HepG2 (cell line): ENCODE measurements around the gene SEPTIN2. TPM values are rescaled to one million over a fixed set of nuclear protein-coding genes. Genes with fewer than 3 reads are reported as not detected.

ENCODE experiments used
- AHR ChIP-seq: IDR thresholded peaks from 2 replicates; pipeline ENCODE4 v1.6.1; 2018; ENCODE audit warnings: missing genetic modification reagents, missing compliant biosample characterization
- ARNT2 ChIP-seq: sonication (generic); formaldehyde crosslinking; IDR thresholded peaks from 2 replicates; pipeline ENCODE4 v1.8.0; 2022; ENCODE audit warnings: mild to moderate bottlenecking, low read depth, missing genetic modification reagents, moderate library complexity
- FOSL1 ChIP-seq: sonication (generic); formaldehyde crosslinking; IDR thresholded peaks from 2 replicates; pipeline ENCODE4 v1.9.0; 2021; ENCODE audit warnings: missing genetic modification reagents, borderline replicate concordance
- HDAC1 ChIP-seq: sonication (generic); formaldehyde crosslinking; IDR thresholded peaks from 2 replicates; pipeline ENCODE4 v1.5.1; 2020; ENCODE audit warnings: mild to moderate bottlenecking, missing genetic modification reagents
- HMG20A ChIP-seq: IDR thresholded peaks from 2 replicates; pipeline ENCODE4 v1.6.1; 2016; ENCODE audit warnings: borderline replicate concordance
- KAT8 ChIP-seq: IDR thresholded peaks from 2 replicates; pipeline ENCODE4 v1.6.1; 2016; ENCODE audit warnings: missing genetic modification reagents, missing compliant biosample characterization
- TAF15 ChIP-seq: fragments of 200-400 bp; formaldehyde crosslinking; IDR thresholded peaks from one replicate; pipeline ENCODE4 v1.6.1; 2018; ENCODE audit warnings: mild to moderate bottlenecking, low read depth, low read length; ENCODE audit not compliant: poor library complexity, severe bottlenecking
- ZNF496 ChIP-seq: sonication (generic); formaldehyde crosslinking; IDR thresholded peaks from 2 replicates; pipeline ENCODE4 v1.8.1; 2023; ENCODE audit warnings: mild to moderate bottlenecking, moderate library complexity, missing genetic modification reagents; ENCODE audit not compliant: insufficient replicate concordance
- ZNF569 ChIP-seq: sonication (generic); formaldehyde crosslinking; IDR thresholded peaks from 2 replicates; pipeline ENCODE4 v1.5.0; 2020; ENCODE audit warnings: mild to moderate bottlenecking, missing genetic modification reagents, moderate library complexity, borderline replicate concordance
- ZNF773 ChIP-seq: sonication (generic); formaldehyde crosslinking; IDR thresholded peaks from 2 replicates; pipeline ENCODE4 v1.4.0; 2020; ENCODE audit warnings: missing genetic modification reagents, borderline replicate concordance
- polyA plus RNA-seq, 8 experiments: library from polyadenylated mRNA; depleted of rRNA in 3 of 8; stranded (reverse) in 7 of 8; unstranded in 1 of 8; fragments of >200 nt; fragmentation: Illumina TruSeq in 4 of 8; extraction: Trizol in 4 of 8; gene quantifications; 2 replicates each; pipeline versions ENCODE4 v1.2.1 to v1.2.3, GENCODE V29; 2011 to 2016; ENCODE audit warnings: low read depth in 4 of 8, missing spikeins in 1 of 8, mixed read lengths in 1 of 8; ENCODE audit not compliant: insufficient read depth in 1 of 8
- total RNA-seq, 5 experiments: library from RNA; depleted of rRNA; stranded (reverse); fragments of >200 nt; fragmentation: Illumina TruSeq; extraction: Trizol; gene quantifications; 2 replicates each; pipeline ENCODE4 v1.2.3, GENCODE V29; 2016; ENCODE audit warnings: low read depth in 1 of 5
- TF ChIP-seq, protein P1 (sequence below): sonication (generic); formaldehyde crosslinking; IDR thresholded peaks from 2 replicates; pipeline ENCODE4 v1.8.1; 2022; ENCODE audit warnings: low read depth, mild to moderate bottlenecking, missing genetic modification reagents
- TF ChIP-seq, protein P2 (sequence below): sonication (generic); formaldehyde crosslinking; IDR thresholded peaks from 2 replicates; pipeline ENCODE4 v1.8.1; 2023; ENCODE audit warnings: missing genetic modification reagents, inconsistent platforms, borderline replicate concordance
- TF ChIP-seq, protein P3 (sequence below): sonication (generic); formaldehyde crosslinking; IDR thresholded peaks from 2 replicates; pipeline ENCODE4 v1.5.0; 2020; ENCODE audit warnings: mild to moderate bottlenecking, missing genetic modification reagents, borderline replicate concordance
- TF ChIP-seq, protein P4 (sequence below): sonication (generic); formaldehyde crosslinking; IDR thresholded peaks from 2 replicates; pipeline ENCODE4 v1.5.1; 2020; ENCODE audit warnings: missing genetic modification reagents, mild to moderate bottlenecking, borderline replicate concordance

The SEPTIN2 gene
- total and polyA plus RNA-seq, 2 of the 13 experiments (the other 11 are each of a cell fraction or from before 2014, with no cell fraction given), result 493 to 733 TPM

DNA sequence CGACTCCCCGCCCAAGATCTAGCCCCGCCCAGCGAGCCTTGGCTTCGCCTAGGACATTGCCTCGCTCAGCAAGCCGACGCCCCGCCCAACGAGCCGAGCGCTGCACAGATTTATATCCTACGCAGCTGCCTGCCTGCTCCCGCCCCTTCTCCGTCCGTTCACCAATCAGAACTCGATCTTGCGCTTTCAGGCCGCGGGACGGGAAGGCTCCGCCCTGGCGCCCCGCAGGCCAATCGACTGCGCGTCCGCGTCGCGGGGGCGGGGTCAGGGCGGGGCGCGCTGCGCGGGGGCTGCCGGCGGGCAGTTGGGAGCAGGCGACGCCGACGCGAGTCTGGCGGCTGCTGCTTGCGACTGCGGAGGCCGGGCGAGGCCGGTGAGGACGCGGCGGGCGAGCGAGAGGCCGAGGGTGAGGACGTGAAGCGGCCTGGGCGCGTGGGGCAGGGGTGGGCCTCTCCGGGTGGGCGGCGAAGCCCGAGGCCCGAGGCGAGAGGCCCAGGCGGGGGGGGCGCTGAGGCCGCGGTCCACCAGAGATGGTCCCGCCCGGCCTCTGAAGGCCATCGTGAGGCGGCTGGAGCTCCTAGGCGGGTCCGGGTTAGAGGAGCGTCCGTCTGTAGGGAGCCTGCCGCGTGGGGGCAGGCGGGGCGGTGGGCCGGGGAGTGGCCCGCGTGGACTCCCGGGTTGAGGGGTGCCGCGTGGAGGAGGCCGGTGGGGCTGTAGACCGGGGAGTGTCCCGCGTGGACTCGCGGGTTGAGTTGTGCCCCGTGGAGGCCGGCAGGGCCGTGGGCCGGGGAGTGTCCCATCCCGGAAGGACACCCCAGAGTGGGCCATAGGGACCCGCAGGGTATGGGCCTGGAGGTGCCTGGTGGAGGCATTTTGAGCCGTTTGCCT lies 40.5 kb downstream of the SEPTIN2 start, which contains the start of gene FARP2 (continued):
- TF ChIP-seq, protein P1, sequence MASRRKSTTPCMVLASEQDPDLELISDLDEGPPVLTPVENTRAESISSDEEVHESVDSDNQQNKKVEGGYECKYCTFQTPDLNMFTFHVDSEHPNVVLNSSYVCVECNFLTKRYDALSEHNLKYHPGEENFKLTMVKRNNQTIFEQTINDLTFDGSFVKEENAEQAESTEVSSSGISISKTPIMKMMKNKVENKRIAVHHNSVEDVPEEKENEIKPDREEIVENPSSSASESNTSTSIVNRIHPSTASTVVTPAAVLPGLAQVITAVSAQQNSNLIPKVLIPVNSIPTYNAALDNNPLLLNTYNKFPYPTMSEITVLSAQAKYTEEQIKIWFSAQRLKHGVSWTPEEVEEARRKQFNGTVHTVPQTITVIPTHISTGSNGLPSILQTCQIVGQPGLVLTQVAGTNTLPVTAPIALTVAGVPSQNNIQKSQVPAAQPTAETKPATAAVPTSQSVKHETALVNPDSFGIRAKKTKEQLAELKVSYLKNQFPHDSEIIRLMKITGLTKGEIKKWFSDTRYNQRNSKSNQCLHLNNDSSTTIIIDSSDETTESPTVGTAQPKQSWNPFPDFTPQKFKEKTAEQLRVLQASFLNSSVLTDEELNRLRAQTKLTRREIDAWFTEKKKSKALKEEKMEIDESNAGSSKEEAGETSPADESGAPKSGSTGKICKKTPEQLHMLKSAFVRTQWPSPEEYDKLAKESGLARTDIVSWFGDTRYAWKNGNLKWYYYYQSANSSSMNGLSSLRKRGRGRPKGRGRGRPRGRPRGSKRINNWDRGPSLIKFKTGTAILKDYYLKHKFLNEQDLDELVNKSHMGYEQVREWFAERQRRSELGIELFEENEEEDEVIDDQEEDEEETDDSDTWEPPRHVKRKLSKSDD, result peak; percentile 41; the same call in 1 of the 2 replicates
- TF ChIP-seq, protein P2, sequence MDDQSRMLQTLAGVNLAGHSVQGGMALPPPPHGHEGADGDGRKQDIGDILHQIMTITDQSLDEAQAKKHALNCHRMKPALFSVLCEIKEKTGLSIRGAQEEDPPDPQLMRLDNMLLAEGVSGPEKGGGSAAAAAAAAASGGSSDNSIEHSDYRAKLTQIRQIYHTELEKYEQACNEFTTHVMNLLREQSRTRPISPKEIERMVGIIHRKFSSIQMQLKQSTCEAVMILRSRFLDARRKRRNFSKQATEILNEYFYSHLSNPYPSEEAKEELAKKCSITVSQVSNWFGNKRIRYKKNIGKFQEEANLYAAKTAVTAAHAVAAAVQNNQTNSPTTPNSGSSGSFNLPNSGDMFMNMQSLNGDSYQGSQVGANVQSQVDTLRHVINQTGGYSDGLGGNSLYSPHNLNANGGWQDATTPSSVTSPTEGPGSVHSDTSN, result 0 out of 2 replicates have a peak, but pooled peaks have one; percentile 46
- TF ChIP-seq TAF15 (peak; percentile 3), ARNT2 (peak; percentile 91), ZNF496 (no peak), ZNF773 (CRISPR knock-in tag) (peak; percentile 56; the same call in 1 of the 2 replicates), KAT8 (CRISPR knock-in tag) (peak; percentile 18; the same call in 1 of the 2 replicates), HDAC1 (CRISPR knock-in tag) (peak; percentile 90), HMG20A (CRISPR knock-in tag) (no peak), ZNF569 (CRISPR knock-in tag) (no peak), AHR (peak; percentile 39; the same call in 1 of the 2 replicates), FOSL1 (CRISPR knock-in tag) (no peak)
- TF ChIP-seq, protein P3, sequence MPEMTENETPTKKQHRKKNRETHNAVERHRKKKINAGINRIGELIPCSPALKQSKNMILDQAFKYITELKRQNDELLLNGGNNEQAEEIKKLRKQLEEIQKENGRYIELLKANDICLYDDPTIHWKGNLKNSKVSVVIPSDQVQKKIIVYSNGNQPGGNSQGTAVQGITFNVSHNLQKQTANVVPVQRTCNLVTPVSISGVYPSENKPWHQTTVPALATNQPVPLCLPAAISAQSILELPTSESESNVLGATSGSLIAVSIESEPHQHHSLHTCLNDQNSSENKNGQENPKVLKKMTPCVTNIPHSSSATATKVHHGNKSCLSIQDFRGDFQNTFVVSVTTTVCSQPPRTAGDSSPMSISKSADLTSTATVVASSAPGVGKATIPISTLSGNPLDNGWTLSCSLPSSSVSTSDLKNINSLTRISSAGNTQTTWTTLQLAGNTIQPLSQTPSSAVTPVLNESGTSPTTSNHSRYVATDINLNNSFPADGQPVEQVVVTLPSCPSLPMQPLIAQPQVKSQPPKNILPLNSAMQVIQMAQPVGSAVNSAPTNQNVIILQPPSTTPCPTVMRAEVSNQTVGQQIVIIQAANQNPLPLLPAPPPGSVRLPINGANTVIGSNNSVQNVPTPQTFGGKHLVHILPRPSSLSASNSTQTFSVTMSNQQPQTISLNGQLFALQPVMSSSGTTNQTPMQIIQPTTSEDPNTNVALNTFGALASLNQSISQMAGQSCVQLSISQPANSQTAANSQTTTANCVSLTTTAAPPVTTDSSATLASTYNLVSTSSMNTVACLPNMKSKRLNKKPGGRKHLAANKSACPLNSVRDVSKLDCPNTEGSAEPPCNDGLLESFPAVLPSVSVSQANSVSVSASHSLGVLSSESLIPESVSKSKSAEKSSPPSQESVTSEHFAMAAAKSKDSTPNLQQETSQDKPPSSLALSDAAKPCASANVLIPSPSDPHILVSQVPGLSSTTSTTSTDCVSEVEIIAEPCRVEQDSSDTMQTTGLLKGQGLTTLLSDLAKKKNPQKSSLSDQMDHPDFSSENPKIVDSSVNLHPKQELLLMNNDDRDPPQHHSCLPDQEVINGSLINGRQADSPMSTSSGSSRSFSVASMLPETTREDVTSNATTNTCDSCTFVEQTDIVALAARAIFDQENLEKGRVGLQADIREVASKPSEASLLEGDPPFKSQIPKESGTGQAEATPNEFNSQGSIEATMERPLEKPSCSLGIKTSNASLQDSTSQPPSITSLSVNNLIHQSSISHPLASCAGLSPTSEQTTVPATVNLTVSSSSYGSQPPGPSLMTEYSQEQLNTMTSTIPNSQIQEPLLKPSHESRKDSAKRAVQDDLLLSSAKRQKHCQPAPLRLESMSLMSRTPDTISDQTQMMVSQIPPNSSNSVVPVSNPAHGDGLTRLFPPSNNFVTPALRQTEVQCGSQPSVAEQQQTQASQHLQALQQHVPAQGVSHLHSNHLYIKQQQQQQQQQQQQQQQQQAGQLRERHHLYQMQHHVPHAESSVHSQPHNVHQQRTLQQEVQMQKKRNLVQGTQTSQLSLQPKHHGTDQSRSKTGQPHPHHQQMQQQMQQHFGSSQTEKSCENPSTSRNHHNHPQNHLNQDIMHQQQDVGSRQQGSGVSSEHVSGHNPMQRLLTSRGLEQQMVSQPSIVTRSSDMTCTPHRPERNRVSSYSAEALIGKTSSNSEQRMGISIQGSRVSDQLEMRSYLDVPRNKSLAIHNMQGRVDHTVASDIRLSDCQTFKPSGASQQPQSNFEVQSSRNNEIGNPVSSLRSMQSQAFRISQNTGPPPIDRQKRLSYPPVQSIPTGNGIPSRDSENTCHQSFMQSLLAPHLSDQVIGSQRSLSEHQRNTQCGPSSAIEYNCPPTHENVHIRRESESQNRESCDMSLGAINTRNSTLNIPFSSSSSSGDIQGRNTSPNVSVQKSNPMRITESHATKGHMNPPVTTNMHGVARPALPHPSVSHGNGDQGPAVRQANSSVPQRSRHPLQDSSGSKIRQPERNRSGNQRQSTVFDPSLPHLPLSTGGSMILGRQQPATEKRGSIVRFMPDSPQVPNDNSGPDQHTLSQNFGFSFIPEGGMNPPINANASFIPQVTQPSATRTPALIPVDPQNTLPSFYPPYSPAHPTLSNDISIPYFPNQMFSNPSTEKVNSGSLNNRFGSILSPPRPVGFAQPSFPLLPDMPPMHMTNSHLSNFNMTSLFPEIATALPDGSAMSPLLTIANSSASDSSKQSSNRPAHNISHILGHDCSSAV (CRISPR knock-in tag), result peak; percentile 58; the same call in 1 of the 2 replicates
- TF ChIP-seq, protein P4, sequence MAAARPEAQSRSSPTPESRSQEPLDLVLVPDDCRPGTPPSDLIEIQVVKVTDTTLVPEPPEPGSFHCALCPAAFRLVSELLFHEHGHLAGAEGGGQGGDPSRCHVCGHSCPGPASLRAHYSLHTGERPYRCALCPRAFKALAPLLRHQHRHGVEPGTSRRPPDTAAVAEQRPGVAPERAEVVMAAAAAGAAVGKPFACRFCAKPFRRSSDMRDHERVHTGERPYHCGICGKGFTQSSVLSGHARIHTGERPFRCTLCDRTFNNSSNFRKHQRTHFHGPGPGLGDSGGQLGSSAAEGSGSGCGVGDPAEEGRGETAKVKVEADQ (CRISPR knock-in tag), result peak; percentile 48; the same call in 1 of the 2 replicates
